Middle frontal gyrus (tissue), 1 donor: Measurements from ENCODE around the gene INO80E.

Experiments used
- DNase-seq: peaks from one replicate; pipeline ENCODE4 v3.0.0-alpha.2; 2015; ENCODE audit warnings: low spot score; ENCODE audit errors: extremely low spot score

INO80E gene

GRCh38 chr16:29992344-29992967 lies 3.6 kb upstream of the INO80E start:
- no peak for DNase-seq

GRCh38 chr16:29993191-29993902 lies 2.7 kb upstream of the INO80E start:
- no peak for DNase-seq

DNA sequence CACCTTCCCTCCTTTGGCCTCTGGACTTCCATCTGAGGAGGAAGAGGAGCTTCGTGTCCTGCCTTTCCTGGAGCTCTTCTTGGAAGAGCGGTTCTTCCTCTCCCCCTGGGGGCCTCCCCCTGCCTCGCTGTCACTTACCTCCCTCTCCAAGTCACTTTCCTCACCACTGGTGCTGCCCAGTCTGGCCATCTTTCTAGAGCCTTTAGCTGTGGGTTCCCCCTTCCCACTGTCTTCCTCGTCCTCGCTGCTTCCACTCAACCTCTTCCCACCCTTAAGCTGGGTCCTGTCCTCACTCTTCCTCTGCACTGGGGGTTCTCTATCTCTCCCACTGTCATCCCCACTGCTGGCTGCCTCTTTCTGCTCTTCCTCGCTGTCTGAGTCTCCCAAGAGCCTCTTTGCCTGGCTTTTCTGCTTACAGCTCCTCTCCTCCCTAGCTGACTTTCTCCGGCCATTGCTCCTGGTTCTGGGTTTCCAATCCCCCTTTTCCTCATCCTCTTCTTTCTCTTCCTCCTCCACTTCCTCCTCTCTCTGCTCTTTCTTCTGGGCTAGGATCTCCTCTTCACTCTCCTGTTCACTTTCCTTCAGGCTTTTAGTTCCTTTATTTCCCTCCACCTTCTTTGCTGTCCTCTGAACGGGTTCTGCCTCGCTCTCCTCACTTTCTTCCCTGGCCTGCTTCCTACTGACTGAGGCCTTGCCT lies 2.0 kb upstream of the INO80E start:
- DNase-seq, result no peak

- DNase-seq, result no peak
Measured at GRCh38 chr16:29994600-29995323, 1.3 kb upstream of the INO80E start.

DNA sequence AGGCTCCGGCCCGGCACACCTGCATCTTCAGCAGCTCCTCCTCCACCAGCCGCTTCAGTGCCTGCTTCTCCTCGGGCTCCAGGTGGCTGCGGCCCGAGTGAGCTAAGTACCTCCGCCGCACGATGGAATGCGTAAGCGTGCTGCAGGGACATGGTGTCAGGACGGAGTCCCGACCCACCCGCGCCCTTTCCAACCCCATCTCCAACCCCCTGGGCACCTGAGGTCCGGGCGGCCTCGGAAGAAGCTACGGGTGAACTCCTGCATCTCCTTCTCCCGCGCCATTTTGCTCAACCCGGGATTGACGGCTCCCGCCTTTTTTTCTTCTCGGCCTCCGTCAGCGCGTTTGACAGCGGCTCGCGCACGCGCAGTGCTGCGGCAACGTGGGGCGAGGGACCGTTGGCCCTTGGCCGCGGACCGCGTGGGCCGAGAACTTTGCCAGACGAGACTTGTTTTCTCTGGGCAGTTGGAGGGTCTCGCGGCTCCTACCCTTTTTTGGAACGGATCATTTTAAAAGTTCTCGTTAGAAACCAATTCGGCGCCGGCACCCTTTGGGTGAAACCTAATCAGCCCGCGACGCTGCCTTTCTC lies 624 bp upstream of the INO80E start, which contains the start of gene HIRIP3:
Gene HIRIP3, minus strand, starts transcription at position 294 of the 587 bp plus-strand sequence. Its CDS starts 12 bp downstream, at position 282.
- peak; percentile 84 for DNase-seq

DNA sequence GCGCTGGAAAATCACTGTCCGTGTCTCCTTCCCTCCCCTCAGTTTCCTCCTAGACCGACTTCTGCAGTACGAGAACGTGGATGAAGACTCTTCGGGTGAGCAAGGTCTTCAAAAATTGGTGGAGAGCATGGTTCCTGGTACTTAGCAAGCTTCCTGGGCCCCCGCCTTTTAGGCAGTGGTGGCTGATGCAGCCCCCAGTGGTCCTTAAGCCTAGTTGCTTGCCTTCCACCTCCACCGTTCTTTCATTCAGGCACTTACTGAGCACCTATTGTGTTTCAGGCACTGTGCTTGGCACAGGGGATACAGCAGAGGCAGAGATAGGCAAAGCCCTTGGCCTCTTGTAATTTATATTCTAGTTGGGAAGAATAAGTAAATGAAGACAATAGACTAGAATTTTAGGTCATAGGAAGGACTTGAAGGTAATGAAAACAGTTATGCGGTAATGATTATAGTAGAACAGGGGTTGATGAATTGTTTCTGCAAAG lies 767 bp downstream of the INO80E start:
- DNase-seq, result no peak

GRCh38 chr16:29999605-30000004 lies 3.6 kb downstream of the INO80E start:
- DNase-seq, result no peak

- DNase-seq, result no peak
Measured at GRCh38 chr16:30000735-30001631, 4.9 kb downstream of the INO80E start.

DNA sequence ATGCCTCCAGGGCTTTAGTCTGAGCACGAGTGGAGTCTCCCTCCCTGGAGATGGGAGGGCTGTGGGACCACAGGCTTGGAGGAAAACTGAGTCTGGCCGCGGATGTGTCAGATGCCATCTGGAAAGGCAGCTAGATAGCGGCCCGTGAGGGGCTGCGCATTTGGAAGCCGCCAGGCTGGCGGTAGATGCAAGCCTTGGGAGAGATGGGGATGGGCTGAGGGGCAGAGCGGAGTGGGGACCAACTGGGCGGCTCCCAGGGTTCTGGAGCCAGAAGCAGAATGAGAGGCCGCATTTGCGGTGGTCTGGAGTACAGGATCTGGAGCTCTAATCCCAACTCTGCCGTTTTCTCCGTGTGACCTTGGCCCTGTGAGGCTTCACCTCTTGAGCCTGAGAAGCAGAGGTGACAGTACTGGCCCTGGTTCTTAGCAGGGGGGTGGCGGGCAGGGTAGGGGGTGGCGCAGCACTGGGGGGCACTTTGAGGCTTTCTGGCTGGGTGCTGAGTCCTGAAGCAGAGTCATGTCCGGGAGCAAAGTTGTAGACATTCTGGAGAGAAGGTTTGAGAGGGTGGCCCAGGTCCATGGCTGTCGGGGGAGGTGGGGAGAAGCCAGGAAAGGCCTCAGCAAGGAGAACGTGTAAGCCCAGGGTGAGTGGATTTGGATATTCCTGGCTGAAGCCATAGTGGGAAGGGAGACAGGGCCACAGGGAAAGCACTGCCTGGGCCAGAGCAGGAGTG lies 6.7 kb downstream of the INO80E start:
- no peak for DNase-seq

DNA sequence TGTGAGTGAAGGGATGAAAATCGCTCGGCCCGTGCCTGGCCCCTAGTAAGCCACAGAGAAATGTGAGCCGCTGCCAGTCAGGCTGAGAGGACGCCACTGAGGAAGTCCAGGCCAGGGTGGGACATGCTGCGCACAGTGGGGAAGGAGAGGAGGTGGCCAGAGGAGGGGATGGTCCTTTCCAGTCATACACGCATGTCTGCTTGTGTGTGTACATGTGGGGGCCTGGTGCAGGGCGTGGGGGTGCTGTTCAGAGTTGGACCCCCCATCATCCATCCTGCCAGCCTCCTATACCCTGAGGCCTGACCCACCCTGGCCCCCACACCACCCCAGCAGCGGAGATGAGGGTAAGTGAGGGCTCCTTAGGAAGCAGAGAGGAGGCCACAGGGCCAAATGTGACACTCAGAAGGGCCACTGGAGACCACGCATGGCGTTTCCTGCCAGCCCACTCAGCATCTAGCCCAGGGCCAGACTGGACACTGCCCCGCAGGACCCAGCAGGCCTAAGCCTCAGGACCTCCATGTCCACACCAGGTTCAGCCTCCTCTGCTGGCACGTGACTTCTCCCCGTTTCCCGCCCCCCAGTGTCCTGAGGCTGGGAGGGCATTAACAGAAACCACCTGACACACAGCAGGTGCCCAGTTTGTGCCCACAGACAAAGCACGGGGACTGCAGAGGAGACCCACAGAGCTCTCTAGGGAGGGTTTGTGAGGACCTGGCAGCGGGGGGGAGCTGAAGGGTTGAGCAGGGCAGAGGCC lies 7.8 kb downstream of the INO80E start:
- no peak for DNase-seq

GRCh38 chr16:30004424-30004776 lies 8.4 kb downstream of the INO80E start:
- no peak for DNase-seq

DNA sequence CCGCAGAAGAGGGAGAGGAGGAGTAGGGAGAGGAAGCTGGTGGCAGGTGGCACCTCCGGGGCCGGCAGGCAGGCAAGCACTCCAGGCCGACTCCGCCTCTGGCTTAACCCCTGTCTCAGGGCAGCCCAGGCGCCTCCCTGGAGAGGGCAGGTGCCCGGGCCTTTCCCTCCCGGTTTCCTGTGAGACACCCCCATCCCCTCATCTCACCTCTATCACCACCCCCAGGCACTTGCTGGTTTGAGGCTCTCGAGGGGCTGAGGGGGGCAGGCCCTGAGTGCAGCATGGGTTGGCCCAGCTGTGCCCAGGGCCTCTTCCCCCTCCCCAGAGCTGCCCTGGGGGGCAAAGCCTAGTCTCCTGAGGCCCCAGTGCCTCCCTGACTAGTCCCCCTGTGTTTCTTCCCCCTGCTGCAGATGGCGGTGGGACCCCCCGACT lies 8.8 kb downstream of the INO80E start:
- DNase-seq, result no peak

- no peak for DNase-seq
Measured at GRCh38 chr16:30005341-30006094, 9.5 kb downstream of the INO80E start.

- DNase-seq, result no peak
Measured at GRCh38 chr16:30006095-30006473, 10.0 kb downstream of the INO80E start.

DNA sequence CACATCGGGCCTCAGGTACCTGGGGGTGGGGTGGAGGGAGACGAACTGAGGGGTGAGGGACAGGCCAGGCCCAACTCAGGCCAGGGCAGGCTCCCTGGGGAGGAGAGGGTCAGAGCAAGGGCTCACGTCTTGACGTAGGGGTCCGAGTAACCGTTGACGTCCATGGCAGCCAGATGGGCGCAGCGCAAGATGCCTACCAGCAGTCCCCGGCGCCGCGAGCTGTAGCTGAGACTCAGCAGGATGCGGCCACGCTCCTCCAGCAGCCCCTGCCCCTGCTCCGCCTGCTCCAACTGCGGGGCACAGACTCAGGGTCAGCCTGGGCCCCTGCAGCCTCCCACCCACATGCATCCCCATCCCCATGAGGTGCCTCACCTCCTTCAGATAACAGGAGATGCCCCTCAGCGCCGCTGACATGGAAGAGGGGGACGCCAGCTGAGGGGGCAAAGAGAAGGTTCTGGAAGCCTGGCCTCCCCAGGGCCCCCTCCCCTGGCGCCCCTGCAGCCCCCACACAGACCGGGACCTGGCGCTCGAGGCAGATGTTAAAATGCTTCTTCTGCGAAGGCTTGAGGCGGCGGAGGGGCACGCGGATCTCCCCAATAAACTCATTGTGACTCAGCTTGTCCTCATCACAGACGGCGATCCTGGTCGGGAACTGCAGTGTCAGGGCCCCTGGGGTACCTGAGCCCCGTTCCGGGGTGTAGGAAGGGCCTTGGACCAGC lies 10.8 kb downstream of the INO80E start:
- DNase-seq, result no peak

- no peak for DNase-seq
Measured at GRCh38 chr16:30007378-30007895, 11.4 kb downstream of the INO80E start.
